GM19395 (cell line): ENCODE results near the gene ZNF221.

Experiments
- ATAC-seq: cut with Tn5 transposase; IDR thresholded peaks from one replicate; pipeline ENCODE4 v1.9.1; 2021; ENCODE audit warnings: mild to moderate bottlenecking, moderate library complexity; ENCODE audit not compliant: unreplicated experiment

The ZNF221 gene

GRCh38 chr19:43956827-43957226, 5.8 kb downstream of the ZNF221 start:
- ATAC-seq = no peak

- ATAC-seq = no peak
Observed at GRCh38 chr19:43957891-43958290, 6.9 kb downstream of the ZNF221 start.

- ATAC-seq = no peak
Observed at GRCh38 chr19:43960411-43960810, 9.4 kb downstream of the ZNF221 start.

GRCh38 chr19:43966079-43966694, 15.2 kb downstream of the ZNF221 start:
- no peak for ATAC-seq

GRCh38 chr19:43976732-43977131, 25.7 kb downstream of the ZNF221 start:
- no peak for ATAC-seq

GRCh38 chr19:43983544-43983911, 32.5 kb downstream of the ZNF221 start:
- ATAC-seq = no peak

- ATAC-seq = peak; percentile 74
Observed at GRCh38 chr19:43983912-43984686, 33.1 kb downstream of the ZNF221 start, which contains the start of gene ZNF155. Gene ZNF155, plus strand, starts transcription at chr19:43984188. Its CDS starts 4,356 bp downstream, at chr19:43988544.

GRCh38 chr19:43984687-43985000, 33.6 kb downstream of the ZNF221 start:
- no peak for ATAC-seq

- no peak for ATAC-seq
Observed at GRCh38 chr19:43997631-43998290, 46.7 kb downstream of the ZNF221 start.

- ATAC-seq = no peak
Observed at GRCh38 chr19:44002212-44002565, 51.2 kb downstream of the ZNF221 start.

GRCh38 chr19:44002566-44003460, 51.8 kb downstream of the ZNF221 start, which contains the start of gene ZNF230:
Gene ZNF230, plus strand, starts transcription at chr19:44002957. Its CDS starts 4,122 bp downstream, at chr19:44007079.
- ATAC-seq = peak; percentile 89

GRCh38 chr19:44003461-44004009, 52.5 kb downstream of the ZNF221 start:
- ATAC-seq = peak; percentile 31

- ATAC-seq = no peak
Observed at GRCh38 chr19:44005973-44006372, 54.9 kb downstream of the ZNF221 start.

GRCh38 chr19:44007473-44007872, 56.4 kb downstream of the ZNF221 start:
- ATAC-seq = no peak

GRCh38 chr19:44010468-44010867, 59.4 kb downstream of the ZNF221 start:
- ATAC-seq = no peak
